Esophagus squamous epithelium (tissue), 4 donors: ENCODE data around the gene RASSF5.

Experiments used
- POLR2A ChIP-seq, 4 donors: fragments of 450-650 bp; IDR thresholded peaks; one replicate each; pipeline ENCODE4 v1.6.1; 2017; ENCODE audit warnings: antibody characterized with exemption in 4 of 4, mild to moderate bottlenecking in 4 of 4, moderate library complexity in 3 of 4
- TF ChIP-seq, protein P1 (sequence below), 6 experiments: fragments of 450-650 bp in 4 of 6; fragments of 200-600 bp in 2 of 6; sonication (generic) in 2 of 6; IDR thresholded peaks; one replicate each; pipeline ENCODE4 v1.5.1; 2016 to 2019; ENCODE audit warnings: antibody characterized with exemption in 6 of 6, mild to moderate bottlenecking in 4 of 6, moderate library complexity in 4 of 6

DNA sequence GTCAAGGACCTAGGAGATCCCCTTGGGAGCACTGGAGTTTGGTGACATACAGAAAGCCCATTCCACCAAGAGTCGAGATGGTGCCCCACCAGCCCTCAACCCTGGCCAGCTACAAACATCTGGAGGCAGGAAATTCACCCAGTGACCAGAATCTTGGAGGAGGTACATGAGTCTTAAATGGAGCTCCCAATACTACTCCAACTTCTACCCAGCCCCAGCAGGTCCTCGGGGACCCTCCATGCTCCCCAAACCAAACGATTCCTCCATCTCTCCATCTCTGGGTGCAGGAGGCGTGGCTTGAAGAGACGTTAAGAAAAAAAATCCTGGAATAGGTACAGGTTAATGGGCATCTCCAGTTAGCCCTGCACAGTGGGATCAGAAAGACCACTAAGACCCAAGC is 5.5 kb upstream of the RASSF5 start:
- TF ChIP-seq, protein P1, sequence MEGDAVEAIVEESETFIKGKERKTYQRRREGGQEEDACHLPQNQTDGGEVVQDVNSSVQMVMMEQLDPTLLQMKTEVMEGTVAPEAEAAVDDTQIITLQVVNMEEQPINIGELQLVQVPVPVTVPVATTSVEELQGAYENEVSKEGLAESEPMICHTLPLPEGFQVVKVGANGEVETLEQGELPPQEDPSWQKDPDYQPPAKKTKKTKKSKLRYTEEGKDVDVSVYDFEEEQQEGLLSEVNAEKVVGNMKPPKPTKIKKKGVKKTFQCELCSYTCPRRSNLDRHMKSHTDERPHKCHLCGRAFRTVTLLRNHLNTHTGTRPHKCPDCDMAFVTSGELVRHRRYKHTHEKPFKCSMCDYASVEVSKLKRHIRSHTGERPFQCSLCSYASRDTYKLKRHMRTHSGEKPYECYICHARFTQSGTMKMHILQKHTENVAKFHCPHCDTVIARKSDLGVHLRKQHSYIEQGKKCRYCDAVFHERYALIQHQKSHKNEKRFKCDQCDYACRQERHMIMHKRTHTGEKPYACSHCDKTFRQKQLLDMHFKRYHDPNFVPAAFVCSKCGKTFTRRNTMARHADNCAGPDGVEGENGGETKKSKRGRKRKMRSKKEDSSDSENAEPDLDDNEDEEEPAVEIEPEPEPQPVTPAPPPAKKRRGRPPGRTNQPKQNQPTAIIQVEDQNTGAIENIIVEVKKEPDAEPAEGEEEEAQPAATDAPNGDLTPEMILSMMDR (IDR thresholded peaks at IDR 0.05): no peak
- TF ChIP-seq POLR2A (IDR thresholded peaks at IDR 0.05): no peak
